Left ventricle myocardium superior (tissue), 1 donor: ENCODE measurements around the gene ERBB4. TPM values are rescaled to one million over a fixed set of nuclear protein-coding genes. Genes with fewer than 3 reads are reported as not detected.
A peak's percentile ranks its signal among the peaks of the same experiment; 100 is the strongest.
"Not testable (repeated sequence)": the region's sequence is repeated elsewhere in the genome, so short reads cannot be mapped to it uniquely, and the experiment has no call there.

Experiments
- ATAC-seq: fragments of 200-7000 bp; cut with Tn5 transposase; one replicate; pipeline ENCODE4 v1.9.1; 2020; ENCODE audit warnings: mild to moderate bottlenecking, moderate library complexity
- DNase-seq: peaks from one replicate; pipeline ENCODE4 v3.0.0-alpha.2; 2020
- intact Hi-C: fragments of 100-400 bp; cut with micrococcal nuclease; formaldehyde crosslinking; loops from one replicate; pipeline ENCODE4 v1.11.0; 2022
- total RNA-seq: library from RNA; stranded (reverse); fragmentation: NEBNext Ultra II Directional; extraction: Animal tissue kit (Norgen Biotek cat#: 25700); gene quantifications from one replicate; pipeline ENCODE4 v1.2.1, GENCODE V29; 2021
- donor health status: DM: no; HTN: yes; CAD: no; lungs with severe emphysema.

Gene ERBB4
- total RNA-seq, 1 donor from 2014 or later = 17.9 TPM

- ATAC-seq (no peak), DNase-seq (no peak)
- intact Hi-C loops = no loop called here
Measured at GRCh38 chr2:212265777-212266176, 272.8 kb downstream of the ERBB4 start.

GRCh38 chr2:212264187-212264586 is 274.4 kb downstream of the ERBB4 start:
- intact Hi-C loops = no loop called here
- ATAC-seq (peak; percentile 74), DNase-seq (no peak)

- DNase-seq (no peak), ATAC-seq (no peak)
- intact Hi-C loops = no loop called here
Measured at GRCh38 chr2:212259226-212259625, 279.4 kb downstream of the ERBB4 start.

- DNase-seq (no peak), ATAC-seq (no peak)
- intact Hi-C loops = no loop called here
Measured at GRCh38 chr2:212254339-212254738, 284.3 kb downstream of the ERBB4 start.

- no peak for DNase-seq
- intact Hi-C loops = no loop called here
- no peak for ATAC-seq
Measured at GRCh38 chr2:212249451-212249850, 289.2 kb downstream of the ERBB4 start.

- intact Hi-C loops = no loop called here
- ATAC-seq (no peak), DNase-seq (no peak)
Measured at GRCh38 chr2:212245880-212246279, 292.7 kb downstream of the ERBB4 start.

- no peak for DNase-seq
- intact Hi-C loops = no loop called here
Measured at GRCh38 chr2:212242724-212243123, 295.9 kb downstream of the ERBB4 start.

GRCh38 chr2:212238152-212238551 is 300.4 kb downstream of the ERBB4 start:
- DNase-seq, ATAC-seq, intact Hi-C loops: not testable (repeated sequence)

More at GRCh38 chr2:212242724-212243123, 295.9 kb downstream of the ERBB4 start:
- ATAC-seq = peak; percentile 48

GRCh38 chr2:212237350-212238095 is 301.1 kb downstream of the ERBB4 start:
- no peak for DNase-seq

GRCh38 chr2:212228743-212229171 is 309.8 kb downstream of the ERBB4 start:
- DNase-seq (no peak), ATAC-seq (no peak)
- intact Hi-C loops = no loop called here

More at GRCh38 chr2:212237350-212238095, 301.1 kb downstream of the ERBB4 start:
- no peak for ATAC-seq
- intact Hi-C loops = no loop called here

- peak; percentile 27 for DNase-seq
- ATAC-seq = peak; percentile 59
- intact Hi-C loops = no loop called here
Measured at GRCh38 chr2:212227755-212228154, 310.8 kb downstream of the ERBB4 start.

- intact Hi-C loops = no loop called here
- DNase-seq (no peak), ATAC-seq (no peak)
Measured at GRCh38 chr2:212226114-212226513, 312.5 kb downstream of the ERBB4 start.

GRCh38 chr2:212223696-212224095 is 314.9 kb downstream of the ERBB4 start:
- ATAC-seq (no peak), DNase-seq (no peak)
- intact Hi-C loops = no loop called here

- DNase-seq = no peak
- ATAC-seq = no peak
- intact Hi-C loops = no loop called here
Measured at GRCh38 chr2:212213191-212213590, 325.4 kb downstream of the ERBB4 start.

- intact Hi-C loops = no loop called here
- ATAC-seq (no peak), DNase-seq (no peak)
Measured at GRCh38 chr2:212208467-212208866, 330.1 kb downstream of the ERBB4 start.

- intact Hi-C loops = no loop called here
- no peak for DNase-seq
- no peak for ATAC-seq
Measured at GRCh38 chr2:212197776-212198175, 340.8 kb downstream of the ERBB4 start.

GRCh38 chr2:212195626-212196025 is 343.0 kb downstream of the ERBB4 start:
- DNase-seq (no peak), ATAC-seq (no peak)
- intact Hi-C loops = no loop called here

GRCh38 chr2:212194396-212194795 is 344.2 kb downstream of the ERBB4 start:
- ATAC-seq = no peak
- intact Hi-C loops = no loop called here

GRCh38 chr2:212193803-212194202 is 344.8 kb downstream of the ERBB4 start:
- intact Hi-C loops = no loop called here
- DNase-seq (no peak), ATAC-seq (no peak)

More at GRCh38 chr2:212194396-212194795, 344.2 kb downstream of the ERBB4 start:
- DNase-seq = no peak

GRCh38 chr2:212193056-212193455 is 345.5 kb downstream of the ERBB4 start:
- intact Hi-C loops = no loop called here
- ATAC-seq = no peak
- DNase-seq = no peak

- DNase-seq, intact Hi-C loops, ATAC-seq: not testable (repeated sequence)
Measured at GRCh38 chr2:212191438-212191837, 347.2 kb downstream of the ERBB4 start.
